Left forelimb (tissue), 1 donor: ENCODE results near the gene S1PR3.

ENCODE experiments used
- DNase-seq: peaks from one replicate; pipeline ENCODE4 v3.0.0-alpha.2; 2018; ENCODE audit warnings: low spot score

Gene S1PR3

DNA sequence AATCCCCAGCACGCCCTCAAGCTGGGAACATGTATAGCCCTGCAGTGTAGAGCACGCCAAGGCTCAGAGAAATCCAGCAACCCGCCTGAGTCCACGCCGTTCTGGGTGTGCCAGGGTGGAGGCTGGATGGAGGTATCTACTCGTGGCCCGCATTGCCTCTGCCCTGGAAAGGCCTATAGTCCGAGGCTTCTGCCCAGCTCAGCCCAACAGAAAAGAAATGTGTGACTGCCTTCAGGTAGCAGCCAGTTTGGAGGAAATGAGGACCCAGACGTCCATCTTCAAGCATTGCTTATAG lies 18.2 kb downstream of the S1PR3 start:
- no peak for DNase-seq

DNA sequence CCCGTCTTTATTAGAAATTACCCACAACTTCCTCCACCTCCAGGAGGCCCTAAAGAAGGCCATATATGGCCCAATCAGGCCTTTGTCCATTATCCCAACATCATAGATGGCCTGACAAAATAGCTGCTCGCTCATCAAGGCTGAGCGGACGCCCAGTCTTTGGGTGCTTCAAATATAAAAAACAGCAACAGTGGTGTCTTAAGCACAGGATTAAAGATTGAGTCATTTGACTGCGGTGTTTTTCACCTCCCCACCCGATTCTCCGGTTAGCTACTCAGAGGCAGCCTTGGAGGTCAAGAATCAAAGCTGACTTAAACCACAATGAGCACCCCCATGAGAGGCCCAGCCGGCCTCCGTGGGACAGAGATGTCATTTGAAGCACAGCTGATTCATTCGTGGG lies 18.8 kb downstream of the S1PR3 start:
- DNase-seq: no peak

DNA sequence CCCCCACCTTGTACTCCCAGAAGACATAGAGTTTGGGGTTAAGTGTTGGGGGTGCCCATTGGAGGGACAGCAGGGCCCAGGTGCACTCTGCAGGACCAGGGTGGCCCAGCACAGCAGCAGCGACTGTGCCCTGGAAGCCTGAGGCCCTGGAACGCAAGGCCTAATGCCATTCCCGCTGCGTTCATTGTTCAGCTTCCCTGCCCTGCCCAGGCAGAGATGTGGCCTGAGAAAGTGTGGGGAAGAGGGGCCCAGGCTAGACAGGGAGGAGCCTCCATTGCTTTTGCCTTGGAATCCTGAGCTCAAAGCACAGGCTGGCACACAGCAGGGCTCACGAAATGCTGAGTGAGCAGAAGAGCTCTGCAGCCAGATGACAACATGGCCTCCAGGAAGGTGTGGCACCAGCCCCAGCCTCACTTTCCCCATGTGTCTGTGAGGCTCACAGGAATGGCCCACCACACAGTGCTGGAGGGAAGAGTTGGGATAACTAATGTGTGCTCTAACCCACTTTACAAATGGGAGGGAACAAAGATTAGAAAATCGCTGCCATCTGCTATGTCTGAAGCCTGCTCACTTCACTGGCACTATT lies 19.4 kb downstream of the S1PR3 start:
- no peak for DNase-seq

DNA sequence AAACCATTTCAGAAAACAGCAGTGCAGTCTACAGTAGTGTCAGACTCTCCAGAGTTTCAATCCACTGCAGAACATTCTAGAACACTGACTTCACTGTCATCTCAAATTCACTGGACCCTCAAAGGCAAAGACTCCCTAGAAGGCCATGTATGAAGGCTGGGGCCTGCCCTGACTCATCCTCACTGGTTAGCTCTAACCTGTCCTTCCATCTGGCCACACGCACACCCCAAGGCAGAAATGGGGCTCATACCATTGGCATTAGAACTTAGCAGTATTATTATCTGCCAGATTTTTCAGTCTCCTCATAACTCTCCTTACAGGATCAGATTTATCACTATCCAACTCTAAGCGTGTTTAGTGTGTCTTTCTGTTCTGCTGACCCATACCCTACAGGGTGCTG lies 20.4 kb downstream of the S1PR3 start:
- DNase-seq: no peak

DNA sequence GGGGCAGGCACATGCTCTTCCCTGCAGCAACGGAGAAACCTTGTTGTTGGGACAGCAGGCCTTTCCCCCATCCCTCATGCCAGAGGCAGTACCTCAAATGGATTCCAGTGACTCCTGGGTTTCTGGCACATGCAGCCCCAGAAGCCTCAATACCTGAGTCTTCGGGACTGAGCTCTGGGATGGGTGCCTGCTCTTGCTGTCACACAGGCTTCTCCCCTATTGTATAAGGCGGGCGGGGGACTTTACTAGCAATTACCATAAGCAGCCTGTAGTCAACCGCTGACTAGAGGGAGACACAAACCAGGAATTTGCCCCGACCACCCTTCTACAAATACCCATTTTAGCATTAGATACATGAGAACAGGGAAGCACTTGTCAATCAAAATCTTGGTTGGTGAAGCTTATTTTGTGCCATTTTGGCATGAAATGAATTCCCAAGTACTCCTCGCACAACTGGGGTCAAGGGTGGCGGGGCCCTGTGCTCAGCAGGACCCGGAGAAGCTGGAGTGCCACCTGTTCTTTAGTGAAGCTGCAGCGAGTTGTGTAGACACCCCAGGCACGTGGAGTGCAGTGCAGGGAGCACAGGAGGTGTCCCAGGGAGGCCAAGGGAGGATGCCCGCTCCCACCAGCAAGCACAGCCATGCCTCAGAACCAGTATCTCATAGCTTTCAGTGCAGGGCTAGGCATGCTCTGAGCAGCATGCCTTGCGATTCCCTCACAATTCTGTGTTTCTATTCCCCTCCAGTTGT lies 21.2 kb downstream of the S1PR3 start:
- no peak for DNase-seq

DNA sequence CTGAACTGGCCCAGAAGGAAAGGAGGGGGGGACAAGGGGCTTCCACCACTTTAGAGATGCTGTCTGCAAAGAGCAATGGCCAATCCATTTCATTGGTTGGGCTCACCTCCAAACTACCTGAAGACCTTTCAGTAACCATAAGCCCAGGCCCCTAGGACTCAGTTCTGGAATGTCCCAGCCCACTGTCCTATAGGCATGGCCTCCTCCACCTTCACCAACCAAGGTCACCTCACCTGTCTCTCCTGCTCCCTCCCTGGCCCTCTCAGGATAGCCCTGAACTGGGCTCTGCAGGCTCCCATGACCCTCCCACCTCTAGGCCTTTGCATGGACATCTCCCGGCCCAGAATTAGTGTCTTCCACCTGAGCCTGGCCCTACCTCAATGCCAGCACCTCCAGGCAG lies 22.4 kb downstream of the S1PR3 start:
- no peak for DNase-seq

DNA sequence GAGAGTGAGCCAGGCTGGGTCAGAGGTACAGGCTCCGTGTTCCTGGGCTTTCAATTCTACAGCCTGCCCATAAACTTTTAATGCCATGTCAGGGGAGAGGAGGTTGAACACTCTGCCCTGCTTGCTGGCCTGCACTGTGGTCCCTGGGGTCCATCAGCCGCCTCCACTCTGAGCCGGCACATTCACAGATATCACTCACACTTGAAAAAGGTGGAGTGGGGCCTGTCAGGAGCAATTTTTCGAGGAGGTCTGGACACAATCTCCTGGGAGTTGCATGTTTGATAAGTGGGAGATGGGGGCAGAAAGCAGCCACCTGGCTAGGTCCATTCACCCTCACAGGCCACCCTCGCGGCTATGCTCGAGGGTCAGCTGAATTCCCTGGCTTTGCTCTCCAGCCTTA lies 22.9 kb downstream of the S1PR3 start:
- no peak for DNase-seq

DNA sequence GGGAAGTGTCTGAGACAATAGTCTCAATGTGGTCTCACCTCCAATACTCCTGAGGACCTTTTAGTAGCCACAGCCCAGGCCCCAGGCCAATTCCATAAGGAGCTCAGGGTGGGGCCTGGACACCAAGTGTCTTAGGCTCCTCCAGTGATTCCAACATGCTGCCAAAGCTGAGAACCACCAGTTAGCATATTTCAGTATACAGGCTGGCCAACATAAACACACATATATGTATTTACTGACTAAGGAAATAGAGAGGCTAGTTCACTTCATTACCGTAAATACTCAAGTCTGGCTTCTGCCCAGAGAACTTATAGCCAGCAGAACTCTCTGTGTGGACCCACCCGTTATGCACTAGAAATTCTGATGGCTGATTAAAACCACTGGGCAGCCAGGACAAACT lies 24.1 kb downstream of the S1PR3 start:
- no peak for DNase-seq

DNA sequence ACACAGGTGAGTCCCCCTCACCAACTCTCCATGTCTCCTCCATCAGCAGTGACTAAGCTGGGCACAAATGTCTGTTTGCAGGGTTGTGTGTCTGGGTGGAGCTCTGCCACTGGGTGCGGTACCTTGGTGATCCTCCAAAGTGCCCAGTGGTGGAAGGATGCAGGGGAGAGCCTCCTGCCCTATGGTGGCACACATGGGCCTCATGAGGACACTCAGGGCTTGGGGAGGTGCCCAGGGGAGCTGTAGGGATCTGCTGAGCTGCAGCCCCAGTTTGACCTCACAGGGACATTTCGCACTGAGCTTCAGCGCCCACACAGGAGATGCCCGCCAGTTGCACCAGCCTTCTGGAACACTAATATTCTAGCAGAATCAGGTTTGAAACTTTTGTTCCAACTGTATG lies 29.5 kb downstream of the S1PR3 start:
- no peak for DNase-seq

DNA sequence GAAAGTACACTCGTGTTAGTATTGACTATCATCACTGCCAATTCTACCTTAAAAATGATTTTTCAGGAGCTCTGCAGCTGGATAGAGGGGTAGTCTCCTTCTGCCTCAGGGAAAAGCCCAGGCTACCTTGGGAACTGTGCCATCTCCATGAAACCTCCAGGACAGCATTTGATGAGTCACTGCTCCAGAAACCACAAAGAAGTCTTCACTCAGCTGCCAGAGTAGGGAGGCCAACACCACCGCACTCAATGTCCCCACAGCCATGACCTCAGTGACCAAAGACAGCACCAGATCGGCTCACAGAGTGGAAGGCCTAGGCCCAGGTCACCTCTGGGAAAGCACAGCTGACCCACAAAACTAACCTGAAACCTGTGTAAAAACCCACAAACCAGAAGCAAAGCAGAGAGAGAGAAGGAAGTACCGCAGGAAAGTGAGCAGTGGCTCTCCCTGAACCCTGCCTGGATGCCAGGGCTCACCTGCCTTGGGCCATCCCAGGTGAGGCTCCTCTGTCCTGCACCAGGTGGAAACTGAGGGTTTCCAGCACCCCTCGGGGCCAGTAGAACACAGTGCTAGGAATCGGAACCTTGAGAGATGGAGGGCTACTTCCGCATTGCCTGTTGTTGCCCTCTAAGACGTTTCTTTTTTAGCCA lies 30.0 kb downstream of the S1PR3 start:
- DNase-seq: no peak

DNA sequence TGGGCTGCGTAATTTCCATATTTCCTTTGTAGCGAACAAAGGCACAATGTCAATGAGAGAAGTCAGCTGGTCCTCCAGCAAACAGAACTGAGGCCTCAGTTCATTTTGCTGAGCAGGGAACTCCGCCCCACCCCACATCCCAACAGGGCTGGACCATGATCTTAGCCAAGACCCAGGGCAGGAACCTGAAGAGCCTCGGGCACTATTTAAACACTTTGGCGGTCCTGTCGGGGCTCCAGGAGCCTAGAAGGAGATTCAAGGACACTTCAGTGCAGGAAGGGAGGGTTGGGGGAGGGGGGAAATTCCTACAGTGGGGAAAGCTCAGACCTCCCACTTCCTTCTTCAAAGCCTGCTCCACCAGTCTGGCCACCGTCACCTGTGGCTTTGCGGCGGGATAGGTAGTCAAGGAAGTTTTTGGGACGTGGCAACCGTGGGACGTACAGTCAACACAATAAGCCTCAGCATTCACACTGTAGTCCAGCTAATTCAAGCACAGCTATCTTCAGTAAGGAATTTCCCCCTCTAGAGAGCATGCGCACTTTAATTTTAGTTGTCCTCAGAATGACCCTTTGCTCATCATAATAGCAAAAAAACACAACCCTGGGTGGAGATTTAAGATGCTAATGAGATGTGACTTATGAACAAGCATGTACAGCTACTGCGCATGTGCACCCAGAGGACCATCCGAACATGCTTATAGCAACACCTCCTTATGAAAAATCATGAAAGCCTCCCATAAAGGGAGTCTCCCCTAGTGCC lies 30.9 kb downstream of the S1PR3 start:
- DNase-seq: no peak

DNA sequence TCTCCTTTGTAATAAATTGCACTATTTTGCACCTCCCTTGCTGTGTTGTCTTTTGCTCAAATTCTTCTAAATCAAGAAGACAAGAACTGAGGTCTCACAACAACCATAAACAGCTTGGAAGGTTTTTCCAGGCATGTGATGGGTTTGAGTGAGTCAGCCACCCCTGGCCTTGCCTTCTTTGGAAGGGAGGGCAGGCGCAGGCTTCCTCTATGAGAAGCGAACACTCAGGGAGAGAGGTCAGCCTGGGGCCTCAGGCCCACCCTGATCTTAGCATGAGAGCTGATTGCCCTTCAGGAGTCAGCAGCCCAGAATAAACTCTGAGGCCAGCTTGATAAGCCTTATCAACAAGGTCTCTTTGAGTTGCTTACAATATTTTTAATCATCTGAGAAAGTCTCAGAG lies 31.6 kb downstream of the S1PR3 start:
- DNase-seq: no peak

DNA sequence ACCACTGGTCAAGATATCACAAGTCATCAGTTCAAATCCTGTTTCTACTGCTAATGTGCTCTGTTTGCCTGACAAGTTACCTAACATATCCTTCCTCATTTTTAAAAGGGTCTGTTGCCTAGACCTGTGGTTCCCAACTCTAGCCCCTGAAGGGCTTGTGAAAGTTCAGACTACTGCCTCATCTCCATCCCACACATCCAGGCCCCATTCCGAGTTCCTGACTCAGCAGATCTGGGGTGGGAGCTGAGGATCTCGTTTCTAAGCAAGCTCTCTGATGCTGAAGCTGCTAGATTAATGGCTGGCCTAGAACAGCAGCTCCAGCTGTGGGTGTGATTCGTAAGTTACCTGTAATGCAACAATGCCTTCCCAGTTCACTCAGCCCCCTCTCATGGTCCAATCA lies 32.5 kb downstream of the S1PR3 start:
- no peak for DNase-seq

DNA sequence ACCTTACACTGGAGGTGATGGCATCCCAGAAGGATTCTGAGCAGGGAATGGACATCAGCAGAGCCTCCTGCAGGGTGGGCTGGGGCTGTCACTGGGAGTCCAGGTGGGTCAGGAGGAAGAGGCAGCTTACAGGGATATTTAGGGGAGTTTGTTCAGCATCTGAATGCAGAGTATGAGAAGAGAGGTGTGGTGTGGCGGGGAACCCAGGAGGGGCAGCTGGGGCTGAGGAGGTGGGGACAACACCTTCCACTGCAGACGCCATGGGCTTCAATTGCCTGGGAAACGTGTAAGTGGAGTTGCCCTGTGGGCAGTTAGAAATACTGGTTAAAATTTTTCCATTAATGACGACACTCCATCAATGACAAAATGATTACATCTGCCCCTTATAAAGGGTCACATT lies 33.5 kb downstream of the S1PR3 start:
- DNase-seq: no peak

DNA sequence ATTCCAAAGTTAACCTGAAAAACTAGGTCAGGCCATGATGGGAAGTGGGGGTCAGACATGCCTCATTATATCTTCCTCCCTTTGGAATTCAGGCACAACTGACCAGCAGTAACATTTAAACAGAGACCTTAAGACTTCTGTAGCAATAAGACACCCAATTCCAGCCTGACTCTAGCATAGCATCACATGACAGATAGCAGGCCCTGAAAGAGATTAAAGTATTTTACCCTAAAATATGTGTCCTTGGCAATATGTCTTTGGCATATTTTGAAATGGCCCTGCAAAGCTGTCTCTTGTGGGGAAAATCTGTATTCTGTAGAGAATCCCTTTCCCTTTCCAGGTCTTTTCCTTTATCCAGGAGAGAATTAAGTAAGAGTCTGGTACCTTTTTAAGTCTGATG lies 34.3 kb downstream of the S1PR3 start:
- no peak for DNase-seq

DNA sequence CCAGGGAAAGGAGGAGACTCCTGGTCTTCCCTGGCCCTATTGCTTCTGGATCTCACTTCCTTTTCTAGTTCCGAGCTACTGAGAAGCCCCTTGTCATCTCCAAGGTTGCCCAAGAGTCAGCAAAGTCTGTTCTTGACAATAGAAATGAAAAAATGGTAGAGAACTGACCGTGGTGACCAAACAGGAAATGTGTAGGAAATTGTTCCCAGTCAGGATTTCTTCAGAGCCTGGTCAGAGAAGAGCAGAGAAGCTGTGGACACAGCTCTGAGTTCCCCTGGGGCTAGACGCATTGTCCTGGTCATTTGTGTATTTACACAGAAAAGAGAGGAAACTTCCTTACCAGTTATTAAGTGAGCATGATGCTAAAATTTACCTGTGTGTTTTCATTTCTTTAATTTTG lies 35.6 kb downstream of the S1PR3 start:
- DNase-seq: no peak

DNA sequence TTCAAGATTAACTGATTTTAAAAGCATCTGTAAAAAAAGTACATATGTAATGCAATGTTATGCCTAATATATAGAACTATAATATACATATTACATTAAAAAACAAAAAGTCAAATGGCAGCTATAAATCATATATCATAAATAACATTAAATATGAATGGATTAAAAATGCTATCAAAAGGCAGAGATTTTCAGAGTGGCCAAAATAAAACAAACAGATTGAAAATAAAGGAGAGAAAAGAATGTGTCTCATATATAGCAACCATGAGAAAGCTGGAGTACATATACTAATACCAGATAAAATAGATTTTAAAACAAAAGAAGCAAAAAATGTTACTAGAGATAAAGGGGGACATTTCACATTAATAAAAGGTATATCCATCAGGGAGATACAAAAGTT lies 38.5 kb downstream of the S1PR3 start:
- no peak for DNase-seq

DNA sequence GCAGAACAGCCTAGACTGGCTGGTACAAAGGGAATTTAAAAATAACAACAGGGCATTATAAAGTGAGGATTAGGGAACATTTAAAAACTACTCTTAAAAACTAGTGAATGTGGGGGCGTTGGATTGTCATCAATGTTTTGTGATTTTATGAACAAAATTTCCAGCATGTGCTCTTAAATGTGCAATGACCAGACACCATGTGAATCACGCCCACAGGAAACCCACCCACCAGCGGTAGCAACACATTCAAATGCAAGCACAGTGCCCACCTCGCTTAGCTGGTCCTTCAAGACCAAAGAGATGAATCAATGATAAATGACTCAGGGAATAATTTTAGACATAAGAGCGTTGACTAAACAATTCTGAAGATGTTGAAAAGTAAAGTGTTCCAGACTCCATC lies 40.9 kb downstream of the S1PR3 start:
- no peak for DNase-seq

DNA sequence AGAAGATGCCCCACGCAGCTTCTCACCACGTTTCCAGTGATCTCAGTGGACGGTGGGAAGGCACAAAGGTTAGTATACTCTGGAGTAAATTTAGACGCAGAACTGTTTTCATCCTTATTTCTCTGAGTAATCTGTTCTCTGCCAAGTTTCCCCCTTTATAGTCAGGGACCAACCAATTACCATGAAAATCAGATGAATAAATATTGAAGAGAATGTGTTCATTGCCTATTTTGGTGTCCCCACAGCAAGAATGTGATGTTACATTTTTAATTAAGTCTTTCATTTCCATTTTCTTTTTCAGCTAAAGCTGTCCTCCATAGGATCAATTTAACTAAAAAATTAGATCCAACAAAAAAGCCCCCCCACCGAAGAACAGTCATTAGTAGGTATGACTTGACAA lies 41.4 kb downstream of the S1PR3 start:
- no peak for DNase-seq

DNA sequence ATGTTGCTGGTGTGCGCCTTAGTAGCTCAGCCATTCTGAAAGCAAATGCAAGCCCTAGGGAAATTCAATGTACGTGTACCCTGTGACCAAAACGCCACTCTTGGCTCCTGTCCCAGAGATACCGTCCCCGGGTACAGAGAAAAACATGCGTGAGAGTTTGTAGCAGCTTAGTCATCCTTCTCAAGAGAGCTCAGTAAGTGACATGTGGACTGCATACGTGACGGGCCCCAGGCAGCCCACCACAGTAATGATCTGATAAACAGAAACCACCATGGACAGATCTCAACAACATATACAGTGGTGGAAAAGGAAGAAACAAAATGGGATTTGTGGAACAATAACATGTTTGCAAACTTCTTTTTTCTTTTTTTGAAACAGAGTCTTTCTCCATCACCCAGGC lies 45.1 kb downstream of the S1PR3 start:
- DNase-seq: no peak

DNA sequence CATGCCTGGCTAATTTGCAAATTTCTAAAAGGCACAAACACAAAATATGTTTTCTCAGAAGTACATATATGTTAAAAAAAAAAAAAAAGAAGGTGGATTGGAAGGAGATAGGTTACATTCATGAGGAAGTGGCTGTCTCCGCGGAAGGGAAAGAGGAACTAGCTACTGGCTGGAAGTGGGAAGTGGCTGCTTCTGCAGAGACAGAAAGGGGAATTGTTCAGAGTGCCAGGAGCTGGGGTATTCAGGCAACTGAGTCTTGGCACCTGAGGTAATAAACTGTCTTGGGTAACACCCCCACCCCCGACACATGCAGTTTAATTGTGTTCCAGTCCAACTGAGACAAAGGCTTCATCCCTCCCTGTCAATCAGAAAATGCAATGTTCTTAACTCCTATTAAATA lies 45.6 kb downstream of the S1PR3 start:
- DNase-seq: no peak

DNA sequence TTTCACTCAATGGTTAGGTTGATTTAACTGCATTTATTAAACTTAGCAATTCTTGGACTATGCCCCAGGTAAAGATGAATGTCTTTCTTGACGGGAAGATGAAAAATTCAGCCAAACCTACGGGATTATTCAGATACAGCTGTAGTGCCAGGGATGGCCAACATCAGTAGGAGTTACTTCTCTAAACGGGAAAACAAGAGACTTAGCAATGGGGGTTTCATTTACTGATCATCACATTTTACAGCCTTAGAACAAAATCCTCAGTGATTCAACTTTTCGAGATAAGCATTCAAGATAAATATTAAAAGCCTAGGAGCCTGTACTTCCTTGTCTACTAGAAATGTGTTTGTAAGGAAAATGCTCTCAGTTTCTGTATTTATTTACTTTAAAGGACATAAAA lies 46.1 kb downstream of the S1PR3 start:
- DNase-seq: no peak

DNA sequence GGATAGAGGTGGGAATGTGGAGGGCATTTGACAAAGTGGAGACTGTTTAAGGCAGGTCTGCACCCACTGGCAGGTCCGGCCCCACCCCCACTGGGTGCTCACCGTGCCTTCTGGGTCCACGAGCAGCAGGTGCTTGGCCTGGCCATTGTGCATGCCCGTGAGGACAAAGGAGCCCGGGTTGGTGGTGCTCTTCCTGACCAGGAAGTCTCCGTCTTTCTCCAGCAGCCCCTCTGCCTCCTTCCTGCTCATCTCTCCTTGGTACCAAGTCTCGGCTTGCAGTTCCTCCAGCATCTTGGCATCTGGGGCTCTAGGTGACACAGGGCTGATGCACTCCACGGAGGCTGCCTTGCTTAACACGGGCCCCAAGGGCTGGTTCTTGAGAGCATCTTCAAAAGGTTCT lies 46.6 kb downstream of the S1PR3 start:
- no peak for DNase-seq
